Measurements from ENCODE around the gene TPRA1.

DNA sequence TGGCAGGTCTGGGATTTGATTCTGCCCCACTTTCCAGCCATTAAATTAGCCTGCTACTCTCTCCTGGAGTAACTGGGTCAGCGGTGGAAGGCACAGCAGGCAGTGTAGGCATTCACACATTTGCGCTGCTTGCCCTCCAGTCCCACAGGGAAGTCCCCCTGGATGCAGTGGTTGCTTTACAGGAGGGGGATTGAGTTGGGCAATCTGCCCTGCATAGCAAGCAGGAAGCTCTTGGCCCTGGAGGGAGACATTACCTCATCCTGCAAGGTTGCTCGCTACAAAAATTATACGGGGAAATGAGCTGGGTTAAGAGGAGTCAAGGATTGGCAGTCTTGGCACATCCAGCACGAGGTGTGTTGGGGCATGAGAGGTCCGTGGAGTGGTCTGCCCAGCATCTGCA, 22.4 kb upstream of the TPRA1 start:
- TF ChIP-seq, protein P1, sequence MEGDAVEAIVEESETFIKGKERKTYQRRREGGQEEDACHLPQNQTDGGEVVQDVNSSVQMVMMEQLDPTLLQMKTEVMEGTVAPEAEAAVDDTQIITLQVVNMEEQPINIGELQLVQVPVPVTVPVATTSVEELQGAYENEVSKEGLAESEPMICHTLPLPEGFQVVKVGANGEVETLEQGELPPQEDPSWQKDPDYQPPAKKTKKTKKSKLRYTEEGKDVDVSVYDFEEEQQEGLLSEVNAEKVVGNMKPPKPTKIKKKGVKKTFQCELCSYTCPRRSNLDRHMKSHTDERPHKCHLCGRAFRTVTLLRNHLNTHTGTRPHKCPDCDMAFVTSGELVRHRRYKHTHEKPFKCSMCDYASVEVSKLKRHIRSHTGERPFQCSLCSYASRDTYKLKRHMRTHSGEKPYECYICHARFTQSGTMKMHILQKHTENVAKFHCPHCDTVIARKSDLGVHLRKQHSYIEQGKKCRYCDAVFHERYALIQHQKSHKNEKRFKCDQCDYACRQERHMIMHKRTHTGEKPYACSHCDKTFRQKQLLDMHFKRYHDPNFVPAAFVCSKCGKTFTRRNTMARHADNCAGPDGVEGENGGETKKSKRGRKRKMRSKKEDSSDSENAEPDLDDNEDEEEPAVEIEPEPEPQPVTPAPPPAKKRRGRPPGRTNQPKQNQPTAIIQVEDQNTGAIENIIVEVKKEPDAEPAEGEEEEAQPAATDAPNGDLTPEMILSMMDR (conservative IDR thresholded peaks at IDR 0.05 in 1 of 2, IDR thresholded peaks at IDR 0.05 in 1 of 2; ENCODE audit: extremely low read depth in 1 of 2, insufficient read depth in 1 of 2, low read depth in 1 of 2, low read length in 2 of 2) = no peak
- TF ChIP-seq EZH2 (IDR thresholded peaks at IDR 0.05; ENCODE audit: borderline replicate concordance, low read length) = no peak

All from mammary epithelial cell (primary cell).